ENCODE data around the gene PLOD2.

DNA sequence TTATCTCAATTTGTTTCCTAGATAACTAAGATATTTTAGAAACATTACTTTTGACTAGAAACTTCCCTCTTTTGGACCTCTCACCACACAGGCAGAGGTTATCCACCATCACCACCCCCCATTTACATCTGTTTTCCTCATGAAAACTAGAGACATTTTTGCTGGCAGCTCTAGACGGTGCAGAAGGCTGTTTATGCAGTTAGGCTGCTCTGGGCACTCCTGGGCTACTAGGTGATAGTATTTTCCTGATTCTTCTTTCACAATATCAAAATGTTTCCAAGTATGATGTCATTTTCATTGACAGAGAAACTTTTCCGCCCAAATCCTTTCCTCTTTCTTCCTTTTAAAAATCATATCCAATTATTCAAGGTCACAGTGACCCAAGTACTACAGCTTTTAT is 67.1 kb downstream of the PLOD2 start:
- TF ChIP-seq POLR2AphosphoS5 (IDR thresholded peaks at IDR 0.05; ENCODE audit: low read depth, low read length) (no peak), POLR2A (IDR thresholded peaks at IDR 0.05; ENCODE audit: low read depth, low read length) (no peak), TAF1 (IDR thresholded peaks at IDR 0.05; ENCODE audit: low read depth, low read length) (no peak), POU2F2 (IDR thresholded peaks at IDR 0.05; ENCODE audit: low read depth, low read length) (no peak), SPI1 (IDR thresholded peaks at IDR 0.05; ENCODE audit: low read depth, low read length) (no peak), PAX5 (IDR thresholded peaks at IDR 0.05; ENCODE audit: insufficient read depth, low read length, severe bottlenecking) (no peak)
